NCI-H82 treated with DMSO at 0.1 percent for 48 hours (cell line): Measurements from ENCODE around the gene BNIP1.

Experiments used
- DNase-seq: peaks from one replicate; lab custom pipeline; 2025; ENCODE audit not compliant: unreplicated experiment; lab: John Stamatoyannopoulos, UW

BNIP1 gene

GRCh38 chr5:173165177-173166016 is 21.1 kb downstream of the BNIP1 start:
- no peak for DNase-seq

- no peak for DNase-seq
These were observed 27.8 kb downstream of the BNIP1 start for GRCh38 chr5:173172166-173172565.

GRCh38 chr5:173175523-173175922 is 31.2 kb downstream of the BNIP1 start:
- DNase-seq, result no peak

- no peak for DNase-seq
These were observed 34.1 kb downstream of the BNIP1 start for GRCh38 chr5:173178369-173178910.

GRCh38 chr5:173180331-173180730 is 36.0 kb downstream of the BNIP1 start:
- no peak for DNase-seq

- DNase-seq, result no peak
These were observed 42.9 kb downstream of the BNIP1 start for GRCh38 chr5:173187054-173187743.

GRCh38 chr5:173188280-173188679 is 43.9 kb downstream of the BNIP1 start:
- no peak for DNase-seq

GRCh38 chr5:173191015-173191414 is 46.7 kb downstream of the BNIP1 start:
- DNase-seq, result no peak

- no peak for DNase-seq
These were observed 47.2 kb downstream of the BNIP1 start for GRCh38 chr5:173191561-173191960.

GRCh38 chr5:173192561-173192960 is 48.2 kb downstream of the BNIP1 start:
- DNase-seq, result no peak

GRCh38 chr5:173196133-173196952 is 52.0 kb downstream of the BNIP1 start:
- no peak for DNase-seq

GRCh38 chr5:173197375-173197891 is 53.1 kb downstream of the BNIP1 start:
- DNase-seq, result no peak

GRCh38 chr5:173198049-173198448 is 53.7 kb downstream of the BNIP1 start:
- no peak for DNase-seq

GRCh38 chr5:173200356-173200755 is 56.0 kb downstream of the BNIP1 start:
- DNase-seq, result no peak

GRCh38 chr5:173201636-173202265 is 57.4 kb downstream of the BNIP1 start:
- DNase-seq, result no peak

GRCh38 chr5:173202266-173202875 is 58.0 kb downstream of the BNIP1 start:
- no peak for DNase-seq

GRCh38 chr5:173204185-173204979 is 60.1 kb downstream of the BNIP1 start:
- no peak for DNase-seq

GRCh38 chr5:173205916-173206315 is 61.6 kb downstream of the BNIP1 start:
- no peak for DNase-seq

- no peak for DNase-seq
These were observed 64.0 kb downstream of the BNIP1 start for GRCh38 chr5:173208296-173208695.
